ENCODE measurements around the gene STEAP1. TPM values are rescaled to one million over a fixed set of nuclear protein-coding genes. Genes with fewer than 3 reads are reported as not detected.

Gene STEAP1
- total RNA-seq, 1 experiment from 2014 or later: 5.5 TPM

DNA sequence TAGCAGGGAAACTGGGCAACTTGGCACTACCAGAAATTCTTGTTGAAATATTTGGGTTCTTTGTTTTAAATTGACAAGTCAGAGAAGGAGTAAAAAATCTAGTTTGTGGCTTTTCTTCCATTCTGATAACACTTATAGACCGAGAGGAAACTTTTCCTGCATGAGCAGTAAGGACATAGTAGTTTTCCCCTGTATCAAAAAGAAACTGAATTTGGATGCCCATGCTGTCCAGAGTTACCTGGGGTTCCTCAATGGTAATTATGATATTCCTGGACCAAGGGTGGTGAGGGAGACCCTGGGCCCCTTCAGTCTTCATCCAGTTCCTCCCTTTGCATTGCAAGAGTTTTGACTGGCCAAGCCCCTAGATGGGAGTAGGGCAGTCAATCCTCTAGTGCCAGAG, 37.4 kb downstream of the STEAP1 start:
- no peaks in the 10 kb centered on the region for H3K27me3 ChIP-seq (ENCODE audit: control insufficient read depth, insufficient read depth, low read length)
- no peak overlapping the region for H3K4me3 ChIP-seq (ENCODE audit: low read depth in 2 of 2, low read length in 2 of 2)
- H3K27ac ChIP-seq (ENCODE audit: low read length): no peak overlapping the region
- intact Hi-C loops (cut with micrococcal nuclease; ENCODE audit: unreplicated experiment): no loop called here
- peaks cover 8% of the 10 kb centered on the region for H3K9me3 ChIP-seq (ENCODE audit: control insufficient read depth, insufficient read depth, low read depth, low read length)
- ATAC-seq (no peak), DNase-seq (ENCODE audit: low read depth, low spot score) (no peak)
- no peaks in the 10 kb centered on the region for H3K4me1 ChIP-seq (ENCODE audit: control insufficient read depth, insufficient read depth, low read length)
- ChIA-PET CTCF (no interaction called here), POLR2A (no interaction called here)
- in situ Hi-C loops (cut with HindIII; ENCODE audit: low pct_unique_long_range_greater_than_20kb, low sequenced_read_pairs): no loop called here
- BruUV-seq (replicated peaks): no TSS peak
- H3K36me3 ChIP-seq (ENCODE audit: control insufficient read depth, insufficient read depth, low read length): no peaks in the 10 kb centered on the region
- no peak for TF ChIP-seq POLR2AphosphoS5 (IDR thresholded peaks at IDR 0.05; ENCODE audit: low read depth, low read length)
- TF ChIP-seq, protein P1, sequence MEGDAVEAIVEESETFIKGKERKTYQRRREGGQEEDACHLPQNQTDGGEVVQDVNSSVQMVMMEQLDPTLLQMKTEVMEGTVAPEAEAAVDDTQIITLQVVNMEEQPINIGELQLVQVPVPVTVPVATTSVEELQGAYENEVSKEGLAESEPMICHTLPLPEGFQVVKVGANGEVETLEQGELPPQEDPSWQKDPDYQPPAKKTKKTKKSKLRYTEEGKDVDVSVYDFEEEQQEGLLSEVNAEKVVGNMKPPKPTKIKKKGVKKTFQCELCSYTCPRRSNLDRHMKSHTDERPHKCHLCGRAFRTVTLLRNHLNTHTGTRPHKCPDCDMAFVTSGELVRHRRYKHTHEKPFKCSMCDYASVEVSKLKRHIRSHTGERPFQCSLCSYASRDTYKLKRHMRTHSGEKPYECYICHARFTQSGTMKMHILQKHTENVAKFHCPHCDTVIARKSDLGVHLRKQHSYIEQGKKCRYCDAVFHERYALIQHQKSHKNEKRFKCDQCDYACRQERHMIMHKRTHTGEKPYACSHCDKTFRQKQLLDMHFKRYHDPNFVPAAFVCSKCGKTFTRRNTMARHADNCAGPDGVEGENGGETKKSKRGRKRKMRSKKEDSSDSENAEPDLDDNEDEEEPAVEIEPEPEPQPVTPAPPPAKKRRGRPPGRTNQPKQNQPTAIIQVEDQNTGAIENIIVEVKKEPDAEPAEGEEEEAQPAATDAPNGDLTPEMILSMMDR (IDR thresholded peaks at IDR 0.05): no peak
- no peak for TF ChIP-seq SIN3A (IDR thresholded peaks at IDR 0.05; ENCODE audit: borderline replicate concordance, insufficient read depth, low read depth, low read length)
- TF ChIP-seq, protein P2, sequence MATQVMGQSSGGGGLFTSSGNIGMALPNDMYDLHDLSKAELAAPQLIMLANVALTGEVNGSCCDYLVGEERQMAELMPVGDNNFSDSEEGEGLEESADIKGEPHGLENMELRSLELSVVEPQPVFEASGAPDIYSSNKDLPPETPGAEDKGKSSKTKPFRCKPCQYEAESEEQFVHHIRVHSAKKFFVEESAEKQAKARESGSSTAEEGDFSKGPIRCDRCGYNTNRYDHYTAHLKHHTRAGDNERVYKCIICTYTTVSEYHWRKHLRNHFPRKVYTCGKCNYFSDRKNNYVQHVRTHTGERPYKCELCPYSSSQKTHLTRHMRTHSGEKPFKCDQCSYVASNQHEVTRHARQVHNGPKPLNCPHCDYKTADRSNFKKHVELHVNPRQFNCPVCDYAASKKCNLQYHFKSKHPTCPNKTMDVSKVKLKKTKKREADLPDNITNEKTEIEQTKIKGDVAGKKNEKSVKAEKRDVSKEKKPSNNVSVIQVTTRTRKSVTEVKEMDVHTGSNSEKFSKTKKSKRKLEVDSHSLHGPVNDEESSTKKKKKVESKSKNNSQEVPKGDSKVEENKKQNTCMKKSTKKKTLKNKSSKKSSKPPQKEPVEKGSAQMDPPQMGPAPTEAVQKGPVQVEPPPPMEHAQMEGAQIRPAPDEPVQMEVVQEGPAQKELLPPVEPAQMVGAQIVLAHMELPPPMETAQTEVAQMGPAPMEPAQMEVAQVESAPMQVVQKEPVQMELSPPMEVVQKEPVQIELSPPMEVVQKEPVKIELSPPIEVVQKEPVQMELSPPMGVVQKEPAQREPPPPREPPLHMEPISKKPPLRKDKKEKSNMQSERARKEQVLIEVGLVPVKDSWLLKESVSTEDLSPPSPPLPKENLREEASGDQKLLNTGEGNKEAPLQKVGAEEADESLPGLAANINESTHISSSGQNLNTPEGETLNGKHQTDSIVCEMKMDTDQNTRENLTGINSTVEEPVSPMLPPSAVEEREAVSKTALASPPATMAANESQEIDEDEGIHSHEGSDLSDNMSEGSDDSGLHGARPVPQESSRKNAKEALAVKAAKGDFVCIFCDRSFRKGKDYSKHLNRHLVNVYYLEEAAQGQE (IDR thresholded peaks at IDR 0.05; ENCODE audit: insufficient read depth in 1 of 2, low read depth in 2 of 2, low read length in 1 of 2): no peak
- TF ChIP-seq TCF7L2 (IDR thresholded peaks at IDR 0.05; ENCODE audit: low read depth, low read length): no peak

DNA sequence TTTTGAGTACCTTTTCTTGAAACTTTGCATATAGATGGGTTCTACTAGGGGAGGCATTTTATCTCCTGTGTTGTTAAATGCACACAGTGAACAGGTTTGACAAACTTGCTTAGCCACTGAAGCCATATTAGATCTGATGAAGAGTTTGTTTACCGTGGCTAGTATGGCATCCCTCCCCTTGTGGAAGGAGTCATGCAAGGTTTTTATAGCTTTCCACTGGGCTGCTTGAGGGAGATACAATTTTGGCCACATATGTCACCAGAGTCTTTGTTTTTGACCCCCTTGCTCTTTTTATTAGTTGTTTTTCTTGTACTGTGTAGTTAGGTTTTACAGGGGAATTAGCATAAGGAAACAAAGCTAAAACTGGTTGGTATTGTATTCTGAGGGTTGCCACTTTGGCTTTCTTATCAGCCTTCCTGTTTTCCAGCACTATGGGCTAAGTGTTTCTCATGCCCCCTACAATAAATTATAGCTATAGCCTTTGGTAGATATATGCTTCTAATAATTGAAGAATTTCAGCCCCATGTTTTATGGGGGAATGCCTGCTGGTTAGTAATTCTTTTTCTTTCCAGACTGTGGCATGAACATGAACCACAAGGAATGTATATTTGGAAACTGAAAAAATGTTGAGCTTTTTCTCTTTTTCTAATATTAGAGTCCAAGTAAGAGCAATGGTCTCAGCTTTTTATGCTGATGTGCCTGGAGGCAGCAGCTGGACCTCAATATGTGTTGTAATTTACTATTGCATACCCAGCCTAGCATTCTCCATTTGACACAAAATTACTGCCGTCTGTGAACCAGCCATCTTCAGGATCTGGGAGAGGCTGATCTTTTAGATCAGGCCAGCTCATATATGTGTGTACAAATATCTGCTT, 38.8 kb downstream of the STEAP1 start:
- Histone ChIP-seq H3K4me1 (ENCODE audit: control insufficient read depth, insufficient read depth, low read length) (no peaks in the 10 kb centered on the region), H3K27ac (ENCODE audit: low read length) (no peak overlapping the region), H3K4me3 (ENCODE audit: low read depth in 2 of 2, low read length in 2 of 2) (no peak overlapping the region), H3K27me3 (ENCODE audit: control insufficient read depth, insufficient read depth, low read length) (no peaks in the 10 kb centered on the region), H3K36me3 (ENCODE audit: control insufficient read depth, insufficient read depth, low read length) (no peaks in the 10 kb centered on the region), H3K9me3 (ENCODE audit: control insufficient read depth, insufficient read depth, low read depth, low read length) (peaks cover 8% of the 10 kb centered on the region)
- intact Hi-C loops (cut with micrococcal nuclease; ENCODE audit: unreplicated experiment): no loop called here
- ATAC-seq (no peak), DNase-seq (ENCODE audit: low read depth, low spot score) (no peak)
- in situ Hi-C loops (cut with HindIII; ENCODE audit: low pct_unique_long_range_greater_than_20kb, low sequenced_read_pairs): no loop called here
- BruUV-seq (replicated peaks): no TSS peak
- POLR2A ChIA-PET: no interaction called here
- no peak for TF ChIP-seq SIN3A (IDR thresholded peaks at IDR 0.05; ENCODE audit: borderline replicate concordance, insufficient read depth, low read depth, low read length)
- CTCF ChIA-PET: interaction anchor here (0.6 kb wide), 1 partner anchor 116 kb away, joined by 7 read pairs; no protein-coding TSS in a partner anchor

Data from Panc1 (cell line).